Renal cortical epithelial cell (primary cell): ENCODE data around the gene TMEM184B. TPM values are rescaled to one million over a fixed set of nuclear protein-coding genes. Genes with fewer than 3 reads are reported as not detected.

Source experiments
- DNase-seq: peaks from one replicate; pipeline ENCODE4 v3.0.0-alpha.2; 2011; ENCODE audit warnings: low read depth
- total RNA-seq: library from RNA; depleted of rRNA; stranded (reverse); fragments of >200 nt; gene quantifications from 2 replicates; pipeline ENCODE4 v1.2.3, GENCODE V29; 2014

The TMEM184B gene
- total RNA-seq, 1 donor from 2014 or later = 67.5 TPM

DNA sequence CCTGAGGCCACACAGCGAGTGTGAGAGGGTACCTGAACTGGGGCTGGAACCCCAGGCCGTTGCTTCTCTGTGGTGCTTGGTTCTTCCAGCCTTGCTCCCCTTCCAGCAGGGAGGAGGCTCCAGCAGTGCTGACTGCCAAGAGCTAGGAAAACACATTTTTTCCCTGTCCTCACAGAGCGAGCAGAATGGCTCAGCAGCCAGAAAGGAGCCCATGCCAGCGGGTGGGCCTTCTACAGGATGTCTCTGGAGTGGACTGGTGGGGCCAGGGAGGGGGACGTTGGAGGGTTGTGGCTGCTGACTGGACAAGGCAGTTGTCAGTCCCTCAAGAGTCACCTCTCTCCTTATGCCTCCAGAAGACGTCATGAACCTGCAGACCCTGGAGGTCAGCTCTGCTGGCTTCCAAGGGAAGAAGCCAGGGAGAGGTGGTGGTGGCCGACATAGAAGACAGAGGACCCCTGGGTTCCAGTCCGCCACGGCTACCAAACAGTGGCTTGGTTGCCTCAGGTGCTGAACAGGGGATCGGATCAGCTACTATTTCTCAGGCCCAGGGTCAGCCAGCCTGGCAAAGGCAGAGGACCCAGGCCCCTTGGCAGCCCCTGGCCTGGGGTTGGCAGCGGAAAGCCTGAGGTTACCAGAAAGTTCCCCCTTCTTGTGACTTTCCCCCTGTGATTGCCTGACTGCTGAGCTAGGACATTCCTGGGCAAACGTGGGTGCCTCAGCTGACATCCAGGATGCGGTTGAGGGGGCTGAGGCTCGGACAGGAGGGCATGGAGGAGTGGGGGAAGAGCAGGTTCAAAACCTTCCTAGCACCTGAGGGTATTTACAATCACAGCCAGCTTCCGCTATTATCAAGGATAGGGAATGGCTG, 67.3 kb downstream of the TMEM184B start:
- no peak for DNase-seq

GRCh38 chr22:38204784-38205183, 68.0 kb downstream of the TMEM184B start:
- no peak for DNase-seq

DNA sequence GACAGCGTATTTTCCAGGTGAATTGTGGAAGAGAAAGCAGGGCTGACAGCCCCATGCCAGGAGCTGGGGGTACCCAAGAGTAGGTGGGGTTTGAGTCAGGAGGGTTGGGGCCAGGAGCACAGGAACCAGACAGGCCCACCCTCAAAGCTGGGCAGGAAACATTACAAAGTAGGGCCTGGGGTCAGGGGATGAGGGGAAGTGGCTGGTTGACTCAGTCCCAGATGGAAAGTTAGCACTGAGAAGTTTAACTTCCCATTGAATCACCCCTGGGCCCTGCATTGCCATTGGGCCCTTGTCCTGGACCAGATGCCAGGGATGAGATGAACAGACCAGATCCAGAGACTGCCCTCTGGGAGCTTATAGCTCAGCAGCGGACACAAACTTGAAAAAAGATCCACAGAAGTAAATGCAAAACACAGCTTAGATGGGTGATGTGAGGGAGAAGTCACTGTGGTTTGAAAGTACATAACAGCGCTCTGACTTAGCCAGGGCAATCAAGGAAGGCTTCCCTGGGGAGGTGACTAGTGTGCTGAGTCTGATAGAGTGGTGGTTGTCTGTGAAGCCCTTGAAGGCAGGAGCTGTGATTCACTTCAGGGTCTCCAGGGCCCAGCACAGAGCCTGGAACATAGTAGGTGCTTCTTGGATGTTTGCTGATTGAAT, 68.8 kb downstream of the TMEM184B start:
- DNase-seq = no peak

- peak; percentile 57 for DNase-seq
Measured at GRCh38 chr22:38203090-38203810, 69.6 kb downstream of the TMEM184B start.

DNA sequence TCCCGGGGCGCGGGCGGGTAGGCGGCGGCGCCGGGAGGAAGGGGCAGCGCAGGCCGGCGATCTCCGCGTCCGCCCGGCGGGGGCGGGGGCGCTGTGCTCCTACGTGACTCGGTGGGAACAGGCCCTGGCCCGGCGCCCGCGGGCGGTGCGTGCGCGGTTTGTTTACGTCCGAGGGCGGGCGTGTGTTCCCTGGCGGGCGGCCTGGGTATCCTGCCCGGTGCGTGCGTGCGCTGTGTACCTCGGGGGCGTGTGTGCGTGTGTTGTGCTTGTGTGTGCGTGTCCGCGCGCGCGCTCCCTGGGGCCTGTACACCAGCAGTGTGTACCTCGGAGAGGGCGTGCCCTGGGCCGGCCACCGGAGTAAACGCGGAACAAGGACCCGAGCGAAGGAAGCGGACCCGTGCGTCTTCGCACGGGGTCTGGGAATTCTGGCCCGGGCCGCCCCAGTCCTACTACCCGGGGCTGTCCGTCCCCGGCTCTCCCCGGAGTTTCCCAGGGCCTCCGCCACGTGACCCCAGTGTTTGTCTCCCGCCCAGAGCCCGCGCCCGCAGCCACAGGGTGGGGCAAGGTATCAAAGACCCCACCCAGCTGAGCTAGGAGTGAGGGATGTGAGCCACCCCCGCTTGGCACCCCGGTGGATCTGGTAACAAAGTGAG, 70.2 kb downstream of the TMEM184B start:
- no peak for DNase-seq

- peak; percentile 92 for DNase-seq
Measured at GRCh38 chr22:38201711-38202436, 70.9 kb downstream of the TMEM184B start, which contains the start of gene MAFF. MAFF (plus strand) TSS chr22:38201994; CDS start chr22:38213854, 11,860 bp downstream.

DNA sequence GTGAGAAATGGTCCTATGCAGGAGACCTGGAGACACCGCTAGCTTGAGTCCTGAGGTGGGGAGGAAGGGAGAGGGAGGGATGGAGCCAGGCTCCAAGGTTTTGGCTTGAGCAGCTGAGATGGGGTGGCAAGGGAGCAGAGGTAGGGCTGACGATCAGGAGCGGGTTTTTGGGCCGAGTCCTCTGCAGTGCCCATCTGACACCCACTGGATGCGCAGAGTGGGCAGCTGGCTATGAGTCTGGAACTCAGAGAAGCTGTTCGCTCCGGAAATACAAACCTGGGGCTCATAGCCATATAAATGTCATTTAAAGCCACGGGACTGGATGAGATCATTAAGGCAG, 71.5 kb downstream of the TMEM184B start:
- DNase-seq = no peak

GRCh38 chr22:38199826-38200559, 72.8 kb downstream of the TMEM184B start:
- DNase-seq = no peak

- no peak for DNase-seq
Measured at GRCh38 chr22:38196791-38197419, 75.9 kb downstream of the TMEM184B start.

GRCh38 chr22:38193580-38193979, 79.2 kb downstream of the TMEM184B start:
- no peak for DNase-seq

GRCh38 chr22:38192475-38192863, 80.3 kb downstream of the TMEM184B start:
- DNase-seq = no peak

- DNase-seq = no peak
Measured at GRCh38 chr22:38191731-38192474, 80.9 kb downstream of the TMEM184B start.

DNA sequence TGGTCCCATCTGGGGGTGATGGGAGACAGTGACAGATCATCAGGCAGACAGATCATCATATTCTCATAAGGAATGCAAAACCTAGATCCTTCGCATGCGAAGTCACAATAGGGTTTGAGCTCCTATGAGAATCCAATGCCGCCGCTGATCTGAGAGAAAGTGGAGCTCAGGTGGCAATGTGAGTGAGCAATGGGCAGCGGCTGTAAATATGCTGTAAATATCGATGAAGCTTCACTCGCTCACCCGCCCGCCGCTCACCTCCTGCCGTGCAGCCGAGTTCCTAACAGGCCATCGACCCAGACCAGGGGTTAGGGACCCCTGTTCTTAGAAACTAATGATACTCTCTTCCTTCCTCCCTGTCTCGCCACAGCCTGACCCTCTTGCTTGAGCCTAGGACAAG, 81.8 kb downstream of the TMEM184B start:
- DNase-seq = no peak

DNA sequence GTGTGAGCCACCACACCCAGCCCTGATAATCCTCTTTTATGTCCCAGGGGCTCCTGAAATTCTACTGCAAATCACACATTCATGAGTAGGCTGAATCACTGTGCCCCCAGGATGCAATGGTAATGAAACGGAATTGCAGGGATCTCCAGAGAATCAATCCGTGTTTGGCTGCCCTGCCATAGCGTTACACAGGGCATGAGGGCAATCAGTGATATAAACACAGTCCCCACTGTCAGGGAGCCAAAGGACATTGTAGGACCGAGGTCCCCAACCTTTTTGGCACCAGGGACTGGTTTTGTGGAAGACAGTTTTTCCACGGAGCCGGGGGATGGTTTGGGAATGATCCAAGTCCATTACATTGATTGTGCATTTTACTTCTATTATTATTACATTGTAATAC, 82.2 kb downstream of the TMEM184B start:
- no peak for DNase-seq

GRCh38 chr22:38189104-38189503, 83.7 kb downstream of the TMEM184B start:
- DNase-seq = no peak

GRCh38 chr22:38187413-38188212, 85.2 kb downstream of the TMEM184B start:
- DNase-seq = peak; percentile 80

- no peak for DNase-seq
Measured at GRCh38 chr22:38186429-38186828, 86.4 kb downstream of the TMEM184B start.

DNA sequence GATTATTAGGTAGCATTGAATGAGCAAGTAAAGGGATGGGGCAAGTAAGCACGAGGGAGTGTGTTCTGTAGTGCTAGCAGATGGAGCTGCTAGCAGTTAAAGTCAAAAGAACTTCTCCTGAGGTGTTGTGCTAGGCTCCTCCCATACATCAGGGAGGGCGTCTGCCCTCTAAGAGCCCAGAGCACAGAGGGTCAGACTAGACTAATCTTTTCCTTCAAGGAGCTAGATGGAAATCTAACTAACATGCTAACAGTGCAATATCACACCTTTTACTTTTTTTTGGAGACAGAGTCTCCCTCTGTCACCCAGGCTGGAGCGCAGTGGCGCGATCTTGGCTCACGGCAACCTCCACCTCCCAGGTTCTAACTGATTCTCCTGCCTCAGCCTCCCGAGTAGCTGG, 88.0 kb downstream of the TMEM184B start:
- no peak for DNase-seq
